ENCODE measurements around the gene TBC1D2.
"Not testable (repeated sequence)": the region's sequence is repeated elsewhere in the genome, so short reads cannot be mapped to it uniquely, and the experiment has no call there.

TBC1D2 gene

DNA sequence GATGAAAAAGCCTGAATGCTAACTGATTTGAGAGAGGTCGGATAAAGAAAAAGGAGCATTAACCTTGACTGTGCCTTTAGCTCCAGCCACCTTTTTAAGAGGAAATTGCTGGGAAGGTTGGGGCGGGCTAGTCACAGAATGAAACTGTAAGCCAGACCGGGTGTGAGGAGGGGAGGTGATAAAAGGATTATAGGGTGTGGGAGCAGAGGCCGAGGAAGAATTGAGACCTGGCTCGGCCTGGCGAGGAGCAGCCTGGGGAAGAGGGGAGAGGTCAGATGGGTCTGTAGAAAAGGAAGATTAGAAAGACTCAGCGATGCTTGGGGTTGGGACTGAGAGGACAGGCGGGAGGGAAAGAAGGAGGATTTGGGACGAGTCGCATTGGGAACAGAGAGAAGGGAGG is 14.2 kb upstream of the TBC1D2 start:
- DNase-seq: not testable (repeated sequence)

DNA sequence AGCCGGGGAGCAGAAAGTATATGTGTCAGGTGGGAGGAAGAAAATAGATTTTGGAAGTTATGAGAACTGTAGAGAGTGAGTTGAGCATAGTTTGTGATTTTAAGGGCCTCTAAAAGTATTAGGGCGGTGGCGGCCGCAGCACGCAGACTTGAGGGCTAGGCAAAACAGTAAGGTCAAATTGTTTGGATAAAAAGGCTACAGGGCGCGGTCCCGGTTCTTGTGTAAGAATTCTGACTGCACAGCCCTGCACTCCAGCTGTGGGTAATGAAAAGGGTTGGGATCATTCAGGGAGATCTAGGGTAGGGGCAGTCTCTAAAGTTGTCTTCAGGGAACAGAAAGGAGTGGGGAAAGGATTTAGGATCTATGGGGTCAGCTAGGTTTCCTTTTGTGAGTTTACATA is 12.1 kb upstream of the TBC1D2 start:
- not testable (repeated sequence) for DNase-seq

DNA sequence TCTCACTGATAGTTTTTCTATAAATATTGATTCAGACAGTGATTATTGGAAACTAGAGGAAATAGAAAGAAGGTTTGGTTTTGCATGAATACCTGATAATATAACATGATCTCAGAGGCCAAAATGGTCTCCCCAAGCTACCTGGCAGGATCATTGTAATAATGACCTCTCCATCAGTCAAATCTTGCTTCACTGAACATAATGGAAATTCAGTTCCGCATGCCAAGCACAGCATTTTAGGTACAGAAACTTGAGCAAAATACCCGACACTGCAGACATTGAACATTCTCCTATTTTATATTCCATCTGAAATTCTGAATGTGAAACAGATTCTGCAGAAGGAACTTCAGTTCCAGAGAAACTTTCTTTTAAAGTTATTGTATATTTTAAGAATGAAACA is 9.1 kb upstream of the TBC1D2 start:
- no peak for DNase-seq

DNA sequence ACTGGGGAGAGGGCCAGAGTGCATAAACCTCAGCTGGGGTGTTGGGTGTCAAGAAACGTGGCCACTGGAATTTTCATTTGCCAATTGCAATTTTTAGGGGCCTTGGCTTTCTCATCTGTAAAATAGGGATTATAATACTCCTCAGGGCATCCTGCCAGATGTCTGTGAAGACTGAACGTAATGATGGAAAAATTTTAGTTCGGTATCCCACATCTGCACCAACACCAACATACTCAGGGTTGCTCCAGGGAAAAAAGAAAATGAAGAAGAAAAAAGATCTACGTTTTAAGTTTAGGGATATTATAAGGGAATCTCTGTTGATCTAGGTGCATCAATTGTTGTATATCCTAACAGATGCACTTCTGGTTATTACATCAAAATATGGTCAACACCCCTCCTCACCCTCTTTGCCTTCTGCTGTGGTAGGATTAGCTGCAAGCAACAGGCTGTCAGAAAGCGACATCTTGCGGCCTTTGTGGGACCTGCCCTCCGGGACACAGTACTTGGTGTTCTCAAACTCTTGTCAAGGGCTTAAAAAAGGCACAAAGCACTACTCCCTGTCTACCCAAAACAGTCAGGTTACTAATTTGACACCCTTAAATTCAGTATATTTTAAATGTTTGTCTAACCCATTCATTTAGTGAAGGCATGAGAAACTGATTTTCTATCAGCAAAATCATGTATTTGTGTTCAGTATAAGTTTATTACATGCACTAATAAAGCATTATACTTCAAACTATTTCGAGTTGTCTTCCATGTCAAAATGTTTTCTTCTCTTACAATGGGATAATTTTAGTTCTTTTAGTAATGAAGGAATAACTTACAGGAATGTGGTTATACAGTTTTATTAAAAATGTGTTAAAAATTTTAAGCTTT is 8.3 kb upstream of the TBC1D2 start:
- DNase-seq: peak; percentile 62

DNA sequence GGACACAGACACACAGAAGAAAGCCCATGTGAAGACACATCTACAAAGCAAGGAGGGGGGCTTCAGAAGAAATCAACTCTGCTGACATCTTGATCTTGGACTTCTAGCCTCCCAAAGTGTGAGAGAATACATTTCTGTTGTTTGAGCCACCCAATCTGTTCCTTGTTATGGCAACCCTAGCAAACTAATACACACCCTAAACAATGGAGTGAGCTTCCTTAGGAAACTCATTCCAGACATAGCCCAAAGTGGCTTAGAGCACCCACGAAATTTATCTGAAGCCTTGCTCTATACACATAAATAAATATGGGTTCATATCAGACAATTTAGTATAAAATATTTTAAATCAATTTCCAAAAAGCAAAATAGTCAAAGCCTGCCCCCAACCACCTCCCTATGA is 7.6 kb upstream of the TBC1D2 start:
- DNase-seq: no peak

DNA sequence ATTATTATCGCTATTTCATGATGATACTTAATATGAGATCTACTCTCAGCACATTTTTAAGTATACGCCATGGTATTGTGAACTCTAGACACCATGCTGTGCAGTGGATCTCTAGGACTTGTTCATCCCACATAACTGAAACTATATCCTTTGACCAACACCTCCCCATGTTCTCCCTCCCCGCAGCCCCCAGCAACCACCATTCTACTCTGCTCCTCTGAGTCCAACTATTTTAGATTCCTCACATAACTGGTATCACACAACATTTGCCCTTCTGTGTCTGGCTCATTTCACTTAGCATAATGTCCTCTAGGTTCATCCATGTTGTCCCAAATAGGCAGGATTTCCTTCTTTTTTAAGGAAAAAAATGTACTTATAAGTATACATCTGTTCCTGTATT is 6.6 kb upstream of the TBC1D2 start:
- no peak for DNase-seq

GRCh38 chr9:98260635-98261034 is 5.2 kb upstream of the TBC1D2 start:
- no peak for DNase-seq

DNA sequence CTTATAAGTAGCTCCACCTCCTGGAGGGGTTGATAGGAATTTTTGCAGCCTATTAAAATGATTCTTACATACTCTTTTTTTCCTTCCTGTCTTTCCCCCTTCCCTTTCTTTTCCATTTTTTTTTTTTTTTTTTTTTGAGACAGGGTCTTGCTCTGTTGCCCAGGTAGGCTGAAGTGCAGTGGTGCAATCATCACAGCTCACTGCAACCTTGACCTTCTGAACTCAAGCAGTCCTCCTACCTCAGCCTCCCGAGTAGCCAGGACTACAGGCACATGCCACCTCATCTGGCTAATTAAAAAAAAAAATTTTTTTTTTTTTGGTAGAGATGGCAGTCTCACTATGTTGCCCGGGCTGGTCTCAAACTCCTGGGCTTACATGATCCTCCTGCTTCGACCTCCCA is 4.3 kb upstream of the TBC1D2 start:
- DNase-seq: no peak

- peak; percentile 33 for DNase-seq
Measured at GRCh38 chr9:98256756-98257155, 1.3 kb upstream of the TBC1D2 start.

GRCh38 chr9:98255061-98255577 is 330 bp downstream of the TBC1D2 start:
- peak; percentile 29 for DNase-seq

DNA sequence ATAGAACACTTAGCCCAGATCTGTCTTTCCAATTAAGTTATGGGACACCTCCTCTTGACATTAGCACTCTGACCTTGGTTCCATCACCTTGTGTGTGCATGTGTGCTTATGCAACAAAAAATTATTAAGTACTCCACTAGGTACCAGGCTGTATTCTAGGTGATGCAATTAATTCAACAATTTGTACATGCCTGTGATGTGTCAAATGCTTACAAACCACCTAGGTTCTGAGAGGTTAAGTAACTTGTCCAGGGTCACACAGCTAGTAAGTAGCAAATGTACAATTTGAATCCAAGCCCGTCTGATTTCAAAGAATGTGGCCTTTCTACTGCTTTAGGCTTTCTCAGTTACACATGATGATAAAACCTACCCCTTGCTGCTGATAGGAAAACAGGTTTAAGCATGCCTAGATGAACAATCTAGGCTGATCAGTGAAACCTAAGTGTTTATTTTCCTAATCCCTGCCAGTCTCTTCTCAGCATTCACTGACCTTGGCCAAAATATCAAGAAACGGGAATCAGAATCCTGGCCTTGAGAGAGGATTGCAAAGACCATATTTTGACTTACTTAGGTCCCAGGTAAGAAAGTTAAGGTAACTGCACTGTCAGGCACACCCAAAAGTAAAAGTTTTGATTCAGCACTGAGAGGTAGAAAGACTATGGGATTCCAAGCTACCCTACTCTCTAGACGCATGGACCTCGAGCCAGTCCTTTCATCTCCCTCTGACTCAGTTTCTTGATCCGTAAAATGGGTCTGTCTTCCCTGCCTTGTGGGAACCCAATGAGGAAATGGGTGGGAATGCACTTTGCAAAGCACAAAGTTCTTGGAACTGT is 1.0 kb downstream of the TBC1D2 start:
- no peak for DNase-seq

- no peak for DNase-seq
Measured at GRCh38 chr9:98253565-98253964, 1.9 kb downstream of the TBC1D2 start.

DNA sequence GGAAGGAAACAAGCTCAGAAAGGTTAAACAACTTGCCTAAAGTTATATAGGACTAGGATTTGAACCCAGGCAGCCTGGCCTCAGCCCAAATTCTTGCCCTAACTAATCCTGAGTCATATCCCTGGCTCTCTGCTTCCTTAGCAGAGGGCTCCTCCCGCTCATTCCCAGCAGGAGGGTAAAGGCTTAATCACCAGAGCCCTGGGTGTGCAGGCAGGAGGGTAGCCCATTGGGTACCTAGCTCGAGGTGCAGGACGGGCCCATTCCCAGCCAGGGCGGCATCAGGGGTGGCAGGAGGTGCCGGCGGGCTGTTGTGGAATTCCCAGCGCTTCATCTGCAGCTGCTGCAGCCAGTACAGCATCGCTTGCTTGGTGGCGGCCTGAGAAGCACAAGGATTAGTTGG is 3.9 kb downstream of the TBC1D2 start:
- DNase-seq: no peak

DNA sequence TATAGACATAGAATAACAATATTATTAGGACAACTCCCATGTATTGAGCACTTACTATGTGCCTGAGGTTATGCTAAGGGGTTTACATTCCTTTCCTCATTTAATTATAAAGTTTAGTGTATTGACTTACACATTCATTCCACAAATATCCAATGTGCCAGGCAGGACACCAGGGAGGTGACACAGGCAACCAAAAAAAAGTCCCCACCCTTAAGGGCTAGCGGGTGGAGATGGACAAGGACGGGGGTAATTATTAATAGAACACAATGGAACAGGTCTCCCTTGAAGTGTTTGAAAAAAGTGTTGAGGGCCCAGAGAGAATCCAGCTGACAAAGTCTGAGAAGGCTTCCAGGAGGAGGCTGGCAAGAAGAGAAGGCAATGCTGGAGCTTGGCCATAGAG is 5.7 kb downstream of the TBC1D2 start:
- DNase-seq: no peak

GRCh38 chr9:98248737-98249474 is 6.5 kb downstream of the TBC1D2 start:
- no peak for DNase-seq

- no peak for DNase-seq
Measured at GRCh38 chr9:98247831-98248657, 7.4 kb downstream of the TBC1D2 start.

DNA sequence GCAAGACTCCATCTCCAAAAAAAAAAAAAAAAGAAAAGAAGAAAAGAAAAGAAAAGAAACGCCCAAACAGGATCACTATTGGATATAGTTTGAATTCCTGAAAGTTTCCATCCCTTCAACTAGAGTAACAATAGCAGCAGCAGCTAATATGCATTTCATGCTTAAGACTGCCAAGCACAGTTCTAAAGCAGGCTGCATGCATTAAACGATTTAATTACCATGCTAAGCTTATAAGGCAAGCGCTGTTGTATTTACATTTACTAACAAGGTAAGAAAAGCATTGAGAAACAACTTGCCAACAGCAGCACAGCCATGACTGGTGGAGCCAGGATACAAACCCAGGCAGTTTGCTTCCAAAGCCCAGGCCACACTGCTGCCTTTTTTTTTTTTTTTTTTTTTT is 13.0 kb downstream of the TBC1D2 start:
- DNase-seq: no peak

GRCh38 chr9:98241357-98242300 is 13.8 kb downstream of the TBC1D2 start:
- no peak for DNase-seq

GRCh38 chr9:98240475-98240874 is 15.0 kb downstream of the TBC1D2 start:
- DNase-seq: no peak

- no peak for DNase-seq
Measured at GRCh38 chr9:98236901-98237487, 18.5 kb downstream of the TBC1D2 start.

DNA sequence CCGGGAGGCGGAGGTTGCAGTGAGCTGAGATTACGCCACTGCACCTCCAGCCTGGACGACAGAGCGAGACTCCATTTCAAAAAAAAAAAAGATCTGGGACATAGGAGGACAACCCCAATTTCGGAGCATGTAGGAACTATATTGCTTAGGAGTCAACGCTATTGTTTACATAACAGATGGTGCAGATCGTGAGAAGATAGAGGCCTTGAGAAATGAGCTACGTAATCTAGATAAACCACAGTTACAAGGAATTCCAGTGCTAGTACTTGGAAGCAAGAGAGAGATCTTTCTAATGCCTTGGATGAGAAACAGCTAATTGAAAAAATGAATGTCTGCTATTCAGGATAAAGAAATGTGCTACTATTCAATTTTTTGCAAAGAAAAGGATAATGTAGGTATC is 20.3 kb downstream of the TBC1D2 start:
- DNase-seq: no peak
